GM12864 (cell line): ENCODE measurements around the gene GRM7.

Experiments used
- DNase-seq: peaks from one replicate; pipeline ENCODE4 v3.0.0-alpha.2; 2011; ENCODE audit warnings: low read depth
- H3K4me3 ChIP-seq: 2 replicates; pipeline ENCODE4 v1.5.1; 2011; ENCODE audit warnings: mild to moderate bottlenecking, low read depth, low read length, control low read depth
- CTCF ChIP-seq: IDR thresholded peaks from 2 replicates; pipeline ENCODE4 v1.5.1; 2011; ENCODE audit warnings: low read depth, mild to moderate bottlenecking, moderate library complexity, low read length, control low read depth, inconsistent platforms; ENCODE audit errors: missing control alignments

The GRM7 gene

GRCh38 chr3:7576506-7576905 is 715.6 kb downstream of the GRM7 start:
- TF ChIP-seq CTCF, result no peak
- DNase-seq, result no peak

GRCh38 chr3:7577513-7577912 is 716.6 kb downstream of the GRM7 start:
- H3K4me3 ChIP-seq, result no peak overlapping the region
- no peak for TF ChIP-seq CTCF
- DNase-seq, result no peak

More at GRCh38 chr3:7576506-7576905, 715.6 kb downstream of the GRM7 start:
- no peak overlapping the region for H3K4me3 ChIP-seq

- no peak for TF ChIP-seq CTCF
- no peak overlapping the region for H3K4me3 ChIP-seq
- no peak for DNase-seq
These were observed 720.9 kb downstream of the GRM7 start for GRCh38 chr3:7581831-7582230.

GRCh38 chr3:7585052-7585451 is 724.1 kb downstream of the GRM7 start:
- no peak for TF ChIP-seq CTCF
- no peak for DNase-seq
- H3K4me3 ChIP-seq, result no peak overlapping the region

GRCh38 chr3:7588236-7588635 is 727.3 kb downstream of the GRM7 start:
- DNase-seq, result no peak
- H3K4me3 ChIP-seq, result no peak overlapping the region
- TF ChIP-seq CTCF, result no peak

- no peak for TF ChIP-seq CTCF
- H3K4me3 ChIP-seq, result no peak overlapping the region
- no peak for DNase-seq
These were observed 728.6 kb downstream of the GRM7 start for GRCh38 chr3:7589526-7589925.

- DNase-seq, result no peak
- no peak for TF ChIP-seq CTCF
- no peak overlapping the region for H3K4me3 ChIP-seq
These were observed 741.4 kb downstream of the GRM7 start for GRCh38 chr3:7602297-7602696.
